ENCODE measurements around the gene ADGRL3. TPM values are rescaled to one million over a fixed set of nuclear protein-coding genes. Genes with fewer than 3 reads are reported as not detected.

The ADGRL3 gene
- total RNA-seq, 3 donors from 2014 or later (not counting 1 experiment from before 2014, with no cell fraction given), result not detected

GRCh38 chr4:61493470-61493869, 293.3 kb downstream of the ADGRL3 start:
- Mint-ChIP-seq H3K4me3 (no peak overlapping the region), H3K27me3 (ENCODE audit: low read depth in 2 of 2) (no peaks in the 10 kb centered on the region), H3K9me3 (peaks cover 9 to 21% of the 10 kb centered on the region in 2 donors), H3K36me3 (no peaks in the 10 kb centered on the region), H3K4me1 (no peaks in the 10 kb centered on the region), H3K27ac (no peak overlapping the region)
- H3K9me3 ChIP-seq (ENCODE audit: control insufficient read depth, insufficient read depth, low read length), result no peaks in the 10 kb centered on the region
- 82% methylated on average over 5 of the region's 6 CpGs for WGBS (ENCODE audit: insufficient coverage)
- no peak for TF ChIP-seq CTCF (IDR thresholded peaks at IDR 0.05)
- ATAC-seq (no peak), DNase-seq (no peak)
- no peaks in the 10 kb centered on the region for H3K36me3 ChIP-seq (ENCODE audit: control insufficient read depth, insufficient read depth, low read length)
- intact Hi-C loops (cut with micrococcal nuclease), result no loop called here
- H3K27ac ChIP-seq (ENCODE audit: low read length), result no peak overlapping the region
- H3K4me1 ChIP-seq (ENCODE audit: control insufficient read depth, insufficient read depth, low read length), result no peaks in the 10 kb centered on the region
- H3K27me3 ChIP-seq (ENCODE audit: control insufficient read depth, insufficient read depth, low read length), result no peaks in the 10 kb centered on the region
- H3K4me3 ChIP-seq (ENCODE audit: low read length), result no peak overlapping the region

- Histone ChIP-seq H3K4me1 (ENCODE audit: control insufficient read depth, insufficient read depth, low read length) (no peaks in the 10 kb centered on the region), H3K27me3 (ENCODE audit: control insufficient read depth, insufficient read depth, low read length) (no peaks in the 10 kb centered on the region), H3K9me3 (ENCODE audit: control insufficient read depth, insufficient read depth, low read length) (no peaks in the 10 kb centered on the region), H3K4me3 (ENCODE audit: low read length) (no peak overlapping the region), H3K27ac (ENCODE audit: low read length) (no peak overlapping the region), H3K36me3 (ENCODE audit: control insufficient read depth, insufficient read depth, low read length) (no peaks in the 10 kb centered on the region)
- Mint-ChIP-seq H3K36me3 (no peaks in the 10 kb centered on the region), H3K4me1 (no peaks in the 10 kb centered on the region), H3K9me3 (peaks cover 8 to 11% of the 10 kb centered on the region in 2 donors), H3K27ac (no peak overlapping the region), H3K27me3 (ENCODE audit: low read depth in 2 of 2) (no peaks in the 10 kb centered on the region), H3K4me3 (no peak overlapping the region)
- intact Hi-C loops (cut with micrococcal nuclease), result no loop called here
- ATAC-seq (no peak), DNase-seq (no peak)
- no peak for TF ChIP-seq CTCF (IDR thresholded peaks at IDR 0.05)
Measured at GRCh38 chr4:61500883-61501282, 300.8 kb downstream of the ADGRL3 start.

GRCh38 chr4:61501812-61502211, 301.7 kb downstream of the ADGRL3 start:
- no peak for TF ChIP-seq CTCF (IDR thresholded peaks at IDR 0.05)
- H3K4me3 ChIP-seq (ENCODE audit: low read length), result no peak overlapping the region
- peaks cover 8 to 13% of the 10 kb centered on the region in 2 donors for H3K9me3 Mint-ChIP-seq
- no peak for DNase-seq
- intact Hi-C loops (cut with micrococcal nuclease), result no loop called here
- H3K27me3 Mint-ChIP-seq (ENCODE audit: low read depth in 2 of 2), result no peaks in the 10 kb centered on the region
- H3K4me1 Mint-ChIP-seq, result no peaks in the 10 kb centered on the region
- H3K4me1 ChIP-seq (ENCODE audit: control insufficient read depth, insufficient read depth, low read length), result no peaks in the 10 kb centered on the region
- H3K4me3 Mint-ChIP-seq, result no peak overlapping the region
- H3K36me3 ChIP-seq (ENCODE audit: control insufficient read depth, insufficient read depth, low read length), result no peaks in the 10 kb centered on the region
- H3K36me3 Mint-ChIP-seq, result no peaks in the 10 kb centered on the region
- H3K27me3 ChIP-seq (ENCODE audit: control insufficient read depth, insufficient read depth, low read length), result no peaks in the 10 kb centered on the region
- no peak for ATAC-seq
- no peak overlapping the region for H3K27ac ChIP-seq (ENCODE audit: low read length)
- no peak overlapping the region for H3K27ac Mint-ChIP-seq
- 52% methylated on average over 1 of the region's 1 CpG for WGBS (ENCODE audit: insufficient coverage)
- H3K9me3 ChIP-seq (ENCODE audit: control insufficient read depth, insufficient read depth, low read length), result no peaks in the 10 kb centered on the region
